ENCODE data around the gene RPS6KB2.

The RPS6KB2 gene

DNA sequence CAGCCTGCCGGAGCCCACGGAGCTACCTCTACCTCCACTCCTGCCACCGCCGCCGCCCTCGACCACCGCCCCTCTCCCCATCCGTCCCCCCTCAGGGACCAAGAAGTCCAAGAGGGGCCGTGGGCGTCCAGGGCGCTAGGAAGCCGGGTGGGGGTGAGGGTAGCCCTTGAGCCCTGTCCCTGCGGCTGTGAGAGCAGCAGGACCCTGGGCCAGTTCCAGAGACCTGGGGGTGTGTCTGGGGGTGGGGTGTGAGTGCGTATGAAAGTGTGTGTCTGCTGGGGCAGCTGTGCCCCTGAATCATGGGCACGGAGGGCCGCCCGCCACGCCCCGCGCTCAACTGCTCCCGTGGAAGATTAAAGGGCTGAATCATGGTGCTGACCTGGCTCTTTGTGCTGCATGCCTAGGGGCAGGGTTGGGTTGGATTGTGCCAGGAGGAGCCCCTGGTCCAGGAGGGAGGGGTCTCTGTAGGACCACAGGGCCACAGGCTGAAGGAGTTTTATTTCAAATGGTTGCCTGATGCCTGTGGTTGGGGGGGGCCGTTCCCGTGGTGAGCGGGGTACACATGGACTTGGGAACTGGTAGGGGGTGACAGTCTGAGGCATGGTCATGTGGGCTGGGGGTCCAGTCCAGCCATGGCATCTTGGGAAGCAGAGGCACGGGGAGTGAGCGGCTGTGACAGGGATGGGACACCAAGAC, 6.9 kb downstream of the RPS6KB2 start:
- DNase-seq (ENCODE audit: extremely low read depth, low read depth) = no peak
- TF ChIP-seq, protein P1, sequence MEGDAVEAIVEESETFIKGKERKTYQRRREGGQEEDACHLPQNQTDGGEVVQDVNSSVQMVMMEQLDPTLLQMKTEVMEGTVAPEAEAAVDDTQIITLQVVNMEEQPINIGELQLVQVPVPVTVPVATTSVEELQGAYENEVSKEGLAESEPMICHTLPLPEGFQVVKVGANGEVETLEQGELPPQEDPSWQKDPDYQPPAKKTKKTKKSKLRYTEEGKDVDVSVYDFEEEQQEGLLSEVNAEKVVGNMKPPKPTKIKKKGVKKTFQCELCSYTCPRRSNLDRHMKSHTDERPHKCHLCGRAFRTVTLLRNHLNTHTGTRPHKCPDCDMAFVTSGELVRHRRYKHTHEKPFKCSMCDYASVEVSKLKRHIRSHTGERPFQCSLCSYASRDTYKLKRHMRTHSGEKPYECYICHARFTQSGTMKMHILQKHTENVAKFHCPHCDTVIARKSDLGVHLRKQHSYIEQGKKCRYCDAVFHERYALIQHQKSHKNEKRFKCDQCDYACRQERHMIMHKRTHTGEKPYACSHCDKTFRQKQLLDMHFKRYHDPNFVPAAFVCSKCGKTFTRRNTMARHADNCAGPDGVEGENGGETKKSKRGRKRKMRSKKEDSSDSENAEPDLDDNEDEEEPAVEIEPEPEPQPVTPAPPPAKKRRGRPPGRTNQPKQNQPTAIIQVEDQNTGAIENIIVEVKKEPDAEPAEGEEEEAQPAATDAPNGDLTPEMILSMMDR (IDR thresholded peaks at IDR 0.05; ENCODE audit: low read depth, low read length) = no peak

GRCh38 chr11:67435727-67436458, 7.6 kb downstream of the RPS6KB2 start:
- TF ChIP-seq, protein P1 (IDR thresholded peaks at IDR 0.05; ENCODE audit: low read depth, low read length) = no peak

DNA sequence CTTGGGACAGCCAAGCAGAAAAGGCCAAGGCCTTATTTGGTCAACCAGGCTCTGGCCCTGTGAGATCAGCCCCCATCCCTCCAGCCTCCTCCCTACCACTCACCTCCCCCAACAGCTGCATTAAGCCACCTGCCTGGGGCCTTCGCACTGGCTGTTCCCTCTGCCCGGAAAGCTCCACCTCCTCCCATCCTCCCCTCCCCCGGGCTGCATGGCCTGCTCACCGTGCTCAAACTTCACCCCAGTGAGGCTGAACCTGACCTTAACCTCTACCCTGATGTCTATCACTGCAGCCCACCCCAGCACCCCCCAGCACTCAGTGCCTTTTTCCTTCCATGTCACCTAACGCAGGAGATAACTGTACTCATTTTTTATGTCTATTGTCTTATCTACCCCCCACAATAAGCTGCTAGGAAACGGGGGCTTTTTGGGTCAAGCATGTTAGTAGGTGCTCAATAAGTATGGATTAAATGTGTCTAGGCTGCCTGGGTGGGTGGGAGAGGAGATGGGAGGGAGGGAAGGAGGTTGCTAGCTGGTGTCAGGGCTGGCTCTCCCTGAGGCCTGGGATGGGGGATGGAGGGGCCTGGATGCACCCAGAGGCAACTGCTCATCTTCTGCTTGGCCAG, 8.3 kb downstream of the RPS6KB2 start:
- TF ChIP-seq, protein P1 (IDR thresholded peaks at IDR 0.05; ENCODE audit: low read depth, low read length) = no peak
- no peak for DNase-seq (ENCODE audit: extremely low read depth, low read depth)

More at GRCh38 chr11:67435727-67436458, 7.6 kb downstream of the RPS6KB2 start:
- no peak for DNase-seq (ENCODE audit: extremely low read depth, low read depth)

DNA sequence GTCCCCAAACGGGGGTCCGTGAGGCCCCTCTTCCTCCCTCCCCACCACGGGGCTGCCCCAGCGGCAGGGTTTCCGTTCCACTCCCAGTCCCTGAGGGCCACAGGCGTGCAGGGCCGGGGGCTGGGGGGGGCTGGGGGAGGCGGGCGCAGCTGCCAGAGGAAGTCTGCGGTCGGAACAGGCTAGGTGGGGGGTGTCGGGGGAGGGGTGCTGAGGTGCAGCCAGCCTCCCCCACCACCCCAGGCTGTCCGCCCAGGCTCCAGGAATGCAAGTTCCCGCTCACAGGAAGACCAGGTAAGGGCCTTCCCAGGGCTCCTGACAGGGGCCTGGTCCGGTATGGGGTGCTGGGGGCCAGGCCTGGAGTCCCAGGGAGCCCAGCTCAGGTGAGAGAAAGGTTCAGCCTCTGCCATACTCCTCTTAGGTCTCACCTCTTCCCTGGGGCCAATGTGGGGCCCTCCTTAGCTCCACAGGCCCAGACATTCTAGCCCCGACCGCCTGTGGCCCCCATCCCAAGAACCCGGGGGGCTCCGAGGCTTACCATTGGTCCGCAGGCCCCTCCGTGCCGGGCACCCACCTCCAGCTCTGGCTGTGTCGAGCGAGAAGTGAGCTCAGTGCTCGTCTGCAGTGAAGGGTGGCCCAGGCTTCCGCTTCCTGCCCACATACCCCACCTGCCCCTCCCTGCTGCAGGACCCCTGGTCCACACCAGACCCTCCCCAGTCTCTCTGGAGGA, 9.0 kb downstream of the RPS6KB2 start, which contains the start of gene PTPRCAP:
Gene PTPRCAP, minus strand, starts transcription at position 601 of the 727 bp plus-strand sequence. Its CDS starts 63 bp downstream, at position 538.
- TF ChIP-seq, protein P1 (IDR thresholded peaks at IDR 0.05; ENCODE audit: low read depth, low read length) = no peak
- no peak for DNase-seq (ENCODE audit: extremely low read depth, low read depth)

- TF ChIP-seq, protein P1 (IDR thresholded peaks at IDR 0.05; ENCODE audit: low read depth, low read length) = no peak
- DNase-seq (ENCODE audit: extremely low read depth, low read depth) = no peak
These were observed 9.5 kb downstream of the RPS6KB2 start for GRCh38 chr11:67437809-67438157.

DNA sequence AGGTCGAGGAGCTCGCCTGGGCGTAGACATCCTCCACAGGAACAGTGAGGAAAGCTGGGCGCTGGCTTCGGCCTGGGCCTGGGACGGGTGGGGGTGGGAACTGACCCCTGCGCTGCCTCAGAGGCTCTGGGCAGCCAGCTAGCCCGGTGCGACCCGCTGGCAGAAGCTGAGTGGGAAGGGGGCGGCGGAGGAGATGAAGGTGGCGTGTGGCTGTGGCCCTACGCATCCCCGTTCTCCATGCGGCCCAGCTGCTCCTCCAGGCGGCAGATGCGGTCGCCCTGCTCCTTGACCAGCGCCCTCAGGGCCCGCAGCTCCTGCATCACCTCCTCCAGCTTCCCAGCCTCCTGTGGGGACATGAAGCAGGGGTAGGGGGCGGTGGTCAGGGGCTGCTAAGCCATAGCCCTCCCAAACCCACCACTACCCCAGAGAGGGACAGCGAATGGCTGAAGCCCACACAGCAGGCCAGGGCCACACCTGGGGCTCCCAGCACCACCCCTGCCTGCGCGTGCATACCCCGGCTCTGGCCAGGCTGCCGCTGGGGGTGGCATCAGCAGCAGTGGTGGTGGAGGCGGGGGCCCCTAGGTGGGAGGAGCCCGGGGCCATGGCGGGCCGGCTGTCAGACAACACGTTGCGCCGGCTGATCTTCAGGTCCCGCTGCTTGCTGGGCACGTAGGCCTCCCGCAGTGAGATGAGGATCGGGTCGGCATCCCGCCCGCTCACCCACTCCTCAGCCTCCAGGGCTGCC, 10.0 kb downstream of the RPS6KB2 start:
- TF ChIP-seq, protein P1 (IDR thresholded peaks at IDR 0.05; ENCODE audit: low read depth, low read length) = no peak
- no peak for DNase-seq (ENCODE audit: extremely low read depth, low read depth)
